Stimulated activated naive CD8-positive, alpha-beta T cell treated with anti-CD3 and anti-CD28 coated beads, Interleukin-15, Interleukin-2, amounts not matched to agents 100 ng/mL and 50 ng/mL, for 24 hours (primary cell): Measurements from ENCODE around the gene SHISAL2A.

Experiments used
- H3K27ac Mint-ChIP-seq: one replicate; pipeline ENCODE4 v1.8.0; 2021; ENCODE audit warnings: mild to moderate bottlenecking, mixed read lengths
- H3K27me3 Mint-ChIP-seq: one replicate; pipeline ENCODE4 v1.8.0; 2021; ENCODE audit warnings: mixed read lengths
- H3K36me3 Mint-ChIP-seq: one replicate; pipeline ENCODE4 v1.8.0; 2021; ENCODE audit warnings: low read depth, mixed read lengths
- H3K4me1 Mint-ChIP-seq: one replicate; pipeline ENCODE4 v1.8.0; 2021; ENCODE audit warnings: low read depth, mixed read lengths
- H3K4me3 Mint-ChIP-seq: one replicate; pipeline ENCODE4 v1.8.0; 2021; ENCODE audit warnings: mild to moderate bottlenecking, mixed read lengths
- H3K9me3 Mint-ChIP-seq: one replicate; pipeline ENCODE4 v1.8.0; 2021; ENCODE audit warnings: mixed read lengths

SHISAL2A gene

GRCh38 chr1:52634111-52634510 lies 1.1 kb downstream of the SHISAL2A start:
- H3K36me3 Mint-ChIP-seq = peaks cover 8% of the 10 kb centered on the region
- H3K27me3 Mint-ChIP-seq = no peaks in the 10 kb centered on the region
- H3K9me3 Mint-ChIP-seq = no peaks in the 10 kb centered on the region
- H3K27ac Mint-ChIP-seq = peak overlapping the region; percentile 97
- peaks cover 77% of the 10 kb centered on the region for H3K4me1 Mint-ChIP-seq
- H3K4me3 Mint-ChIP-seq = peak overlapping the region; percentile 89

- Mint-ChIP-seq H3K36me3 (peaks cover 8% of the 10 kb centered on the region), H3K4me3 (peak overlapping the region; percentile 49), H3K27me3 (no peaks in the 10 kb centered on the region), H3K4me1 (peaks cover 80% of the 10 kb centered on the region), H3K27ac (peak overlapping the region; percentile 75), H3K9me3 (no peaks in the 10 kb centered on the region)
Observed at GRCh38 chr1:52635321-52636089, 2.5 kb downstream of the SHISAL2A start.

GRCh38 chr1:52636721-52637695 lies 4.0 kb downstream of the SHISAL2A start:
- H3K27ac Mint-ChIP-seq = peak overlapping the region; percentile 99
- H3K4me3 Mint-ChIP-seq = peak overlapping the region; percentile 75
- H3K4me1 Mint-ChIP-seq = peaks cover 80% of the 10 kb centered on the region
- H3K27me3 Mint-ChIP-seq = no peaks in the 10 kb centered on the region
- no peaks in the 10 kb centered on the region for H3K9me3 Mint-ChIP-seq
- H3K36me3 Mint-ChIP-seq = peaks cover 14% of the 10 kb centered on the region

GRCh38 chr1:52637946-52638345 lies 5.0 kb downstream of the SHISAL2A start:
- Mint-ChIP-seq H3K27ac (peak overlapping the region; percentile 99), H3K9me3 (no peaks in the 10 kb centered on the region), H3K27me3 (no peaks in the 10 kb centered on the region), H3K4me1 (peaks cover 78% of the 10 kb centered on the region), H3K4me3 (peak overlapping the region; percentile 75), H3K36me3 (peaks cover 17% of the 10 kb centered on the region)

GRCh38 chr1:52640697-52641096 lies 7.7 kb downstream of the SHISAL2A start:
- Mint-ChIP-seq H3K4me1 (peaks cover 54% of the 10 kb centered on the region), H3K9me3 (no peaks in the 10 kb centered on the region), H3K36me3 (peaks cover 23% of the 10 kb centered on the region), H3K27me3 (no peaks in the 10 kb centered on the region), H3K4me3 (no peak overlapping the region), H3K27ac (peak overlapping the region; percentile 54)

GRCh38 chr1:52641307-52641706 lies 8.3 kb downstream of the SHISAL2A start:
- H3K4me3 Mint-ChIP-seq = peak overlapping the region; percentile 17
- no peaks in the 10 kb centered on the region for H3K27me3 Mint-ChIP-seq
- no peaks in the 10 kb centered on the region for H3K9me3 Mint-ChIP-seq
- H3K36me3 Mint-ChIP-seq = peaks cover 23% of the 10 kb centered on the region
- H3K4me1 Mint-ChIP-seq = peaks cover 50% of the 10 kb centered on the region
- H3K27ac Mint-ChIP-seq = peak overlapping the region; percentile 54

- peaks cover 17% of the 10 kb centered on the region for H3K4me1 Mint-ChIP-seq
Observed at GRCh38 chr1:52645261-52645660, 12.3 kb downstream of the SHISAL2A start.

GRCh38 chr1:52651904-52652303 lies 18.9 kb downstream of the SHISAL2A start:
- Mint-ChIP-seq H3K36me3 (peaks cover 15% of the 10 kb centered on the region), H3K27ac (no peak overlapping the region), H3K27me3 (no peaks in the 10 kb centered on the region), H3K4me3 (no peak overlapping the region), H3K4me1 (peaks cover 21% of the 10 kb centered on the region), H3K9me3 (no peaks in the 10 kb centered on the region)

More at GRCh38 chr1:52645261-52645660, 12.3 kb downstream of the SHISAL2A start:
- Mint-ChIP-seq H3K27ac (no peak overlapping the region), H3K9me3 (no peaks in the 10 kb centered on the region), H3K36me3 (peaks cover 21% of the 10 kb centered on the region), H3K27me3 (no peaks in the 10 kb centered on the region), H3K4me3 (no peak overlapping the region)

- peaks cover 9% of the 10 kb centered on the region for H3K36me3 Mint-ChIP-seq
- no peaks in the 10 kb centered on the region for H3K9me3 Mint-ChIP-seq
- no peak overlapping the region for H3K27ac Mint-ChIP-seq
- peaks cover 24% of the 10 kb centered on the region for H3K4me1 Mint-ChIP-seq
- no peaks in the 10 kb centered on the region for H3K27me3 Mint-ChIP-seq
- H3K4me3 Mint-ChIP-seq = no peak overlapping the region
Observed at GRCh38 chr1:52653207-52653849, 20.4 kb downstream of the SHISAL2A start.

GRCh38 chr1:52654063-52654462 lies 21.1 kb downstream of the SHISAL2A start:
- Mint-ChIP-seq H3K4me3 (no peak overlapping the region), H3K9me3 (no peaks in the 10 kb centered on the region), H3K36me3 (peaks cover 9% of the 10 kb centered on the region), H3K27me3 (no peaks in the 10 kb centered on the region), H3K4me1 (peaks cover 31% of the 10 kb centered on the region), H3K27ac (no peak overlapping the region)

GRCh38 chr1:52657702-52658101 lies 24.7 kb downstream of the SHISAL2A start:
- H3K9me3 Mint-ChIP-seq = no peaks in the 10 kb centered on the region
- H3K27me3 Mint-ChIP-seq = no peaks in the 10 kb centered on the region
- H3K4me3 Mint-ChIP-seq = no peak overlapping the region
- H3K27ac Mint-ChIP-seq = no peak overlapping the region
- peaks cover 43% of the 10 kb centered on the region for H3K4me1 Mint-ChIP-seq
- peaks cover 9% of the 10 kb centered on the region for H3K36me3 Mint-ChIP-seq

GRCh38 chr1:52658795-52659194 lies 25.8 kb downstream of the SHISAL2A start:
- Mint-ChIP-seq H3K27ac (peak overlapping the region; percentile 90), H3K4me3 (no peak overlapping the region), H3K4me1 (peaks cover 43% of the 10 kb centered on the region), H3K27me3 (no peaks in the 10 kb centered on the region), H3K9me3 (no peaks in the 10 kb centered on the region), H3K36me3 (peaks cover 11% of the 10 kb centered on the region)

- Mint-ChIP-seq H3K4me3 (peak overlapping the region; percentile 50), H3K27ac (peak overlapping the region; percentile 90), H3K36me3 (peaks cover 10% of the 10 kb centered on the region), H3K27me3 (no peaks in the 10 kb centered on the region), H3K9me3 (no peaks in the 10 kb centered on the region), H3K4me1 (peaks cover 42% of the 10 kb centered on the region)
Observed at GRCh38 chr1:52659356-52659755, 26.4 kb downstream of the SHISAL2A start.

GRCh38 chr1:52659851-52660596 lies 27.1 kb downstream of the SHISAL2A start:
- Mint-ChIP-seq H3K27ac (peak overlapping the region; percentile 90), H3K4me1 (peaks cover 39% of the 10 kb centered on the region), H3K9me3 (no peaks in the 10 kb centered on the region), H3K36me3 (peaks cover 10% of the 10 kb centered on the region), H3K4me3 (peak overlapping the region; percentile 50), H3K27me3 (no peaks in the 10 kb centered on the region)
